CD4-positive, alpha-beta T cell treated with Interleukin-1 beta for 1 hour (primary cell): ENCODE results near the gene SH3PXD2A.

Source experiments
- DNase-seq, 2 donors: peaks; one replicate each; pipeline ENCODE4 v3.0.0-alpha.2; 2020 to 2022

SH3PXD2A gene

DNA sequence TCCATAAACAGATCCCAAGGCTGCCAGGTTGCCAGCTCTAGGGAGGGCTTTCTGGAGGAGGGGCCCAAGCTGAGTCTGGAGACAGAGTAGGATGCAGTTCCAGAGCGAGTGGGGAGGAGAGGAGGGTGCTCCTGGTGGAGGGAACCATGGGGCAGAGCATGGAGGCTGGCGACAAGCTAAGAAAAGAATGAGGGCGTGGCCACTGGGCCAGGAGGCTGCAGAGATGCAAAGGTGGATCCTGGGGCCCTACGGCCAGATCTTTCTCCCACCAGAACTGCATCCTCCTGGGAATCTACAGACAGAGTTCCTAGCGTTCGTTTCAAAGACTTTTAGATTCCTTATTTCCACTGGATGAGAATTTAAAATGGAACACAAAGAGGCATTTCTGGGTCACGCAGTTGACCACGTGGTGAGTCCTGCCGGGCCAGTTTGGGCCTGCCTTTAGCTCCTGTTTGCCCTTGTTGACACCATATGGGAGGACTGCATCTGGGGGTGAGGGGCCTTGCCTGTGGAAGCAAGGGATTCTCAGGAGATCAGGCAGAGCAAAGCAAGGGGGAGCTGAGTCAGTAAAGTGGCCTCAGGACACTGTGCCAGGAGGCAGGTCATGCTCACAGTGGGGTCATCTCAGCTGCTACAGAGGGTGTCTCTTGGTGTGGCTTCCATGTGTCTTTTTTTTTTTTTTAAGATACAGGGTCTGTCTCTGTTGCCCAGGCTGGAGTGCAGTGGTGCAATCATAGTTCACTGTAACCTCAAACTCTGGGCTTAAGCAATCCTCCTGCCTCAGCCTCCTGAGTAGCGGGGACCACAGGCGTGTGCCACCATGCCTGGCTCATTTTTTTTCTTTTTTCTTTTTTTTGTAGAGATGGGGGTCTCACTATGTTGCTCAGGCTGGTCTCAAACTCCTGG is 137.8 kb downstream of the SH3PXD2A start:
- no peak for DNase-seq

DNA sequence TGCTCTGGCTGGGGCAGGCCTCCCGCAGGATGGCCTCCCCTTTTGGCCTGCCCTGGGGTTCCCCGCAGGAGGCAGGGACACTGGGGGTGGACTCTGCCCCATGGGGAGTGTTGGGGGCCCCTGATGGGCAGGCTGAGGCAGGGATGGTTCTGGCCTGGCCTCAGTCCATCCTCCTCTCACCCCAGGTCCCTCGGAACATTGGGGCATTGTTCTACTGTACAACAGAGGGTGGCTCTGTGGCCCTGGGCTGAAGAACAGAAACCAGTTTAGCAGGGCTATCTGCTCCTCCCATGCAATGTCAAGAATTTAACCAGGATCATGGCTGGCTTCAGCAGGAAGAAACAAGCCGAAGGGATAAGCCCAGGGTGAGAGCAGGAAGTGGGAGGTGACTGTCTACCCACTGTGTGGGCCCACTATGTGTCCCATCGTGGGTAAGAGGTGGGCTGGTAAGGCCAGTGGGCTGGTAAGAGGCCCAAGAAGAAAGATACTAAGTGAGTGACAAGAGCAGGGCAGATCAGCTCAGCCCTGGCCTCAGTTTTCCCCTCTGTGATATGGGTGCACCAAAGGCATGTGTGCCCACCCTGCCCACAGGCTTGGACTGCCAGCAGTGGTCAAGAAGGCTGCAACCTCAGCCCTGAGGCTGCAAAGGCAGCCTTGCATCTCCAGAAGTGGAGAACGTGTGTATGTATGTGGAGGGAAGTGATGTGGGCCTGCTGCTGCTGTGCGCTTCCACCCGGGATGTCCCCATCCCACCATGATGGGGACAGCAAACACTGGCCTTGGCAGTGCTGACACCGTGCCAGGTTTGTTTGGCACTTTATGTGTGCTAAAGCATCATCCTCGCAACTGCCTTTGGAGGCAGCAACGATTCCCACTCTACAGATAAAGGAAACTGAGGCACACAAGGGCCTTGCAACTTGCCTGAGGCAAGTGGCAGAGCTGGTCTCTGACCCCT is 138.9 kb downstream of the SH3PXD2A start:
- no peak for DNase-seq

DNA sequence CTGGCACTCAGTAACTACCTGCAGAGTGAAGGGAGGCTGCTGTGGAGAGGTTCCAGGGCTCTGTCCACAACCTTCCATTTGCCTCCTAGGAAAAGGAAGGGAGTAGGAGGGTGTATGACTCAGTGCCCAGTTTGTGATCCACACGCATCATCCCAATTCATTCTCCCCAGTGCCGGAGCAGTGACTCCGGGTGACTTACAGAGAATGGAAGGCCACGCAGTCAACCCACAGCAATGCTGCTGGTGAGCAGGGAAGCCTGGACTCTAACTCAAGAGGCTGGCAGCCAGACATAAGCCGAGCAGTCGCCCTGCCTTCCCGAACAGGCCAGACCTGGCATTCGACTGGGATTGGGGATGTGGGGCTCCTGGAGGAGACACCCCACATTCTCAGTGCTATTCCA is 139.9 kb downstream of the SH3PXD2A start:
- no peak for DNase-seq

DNA sequence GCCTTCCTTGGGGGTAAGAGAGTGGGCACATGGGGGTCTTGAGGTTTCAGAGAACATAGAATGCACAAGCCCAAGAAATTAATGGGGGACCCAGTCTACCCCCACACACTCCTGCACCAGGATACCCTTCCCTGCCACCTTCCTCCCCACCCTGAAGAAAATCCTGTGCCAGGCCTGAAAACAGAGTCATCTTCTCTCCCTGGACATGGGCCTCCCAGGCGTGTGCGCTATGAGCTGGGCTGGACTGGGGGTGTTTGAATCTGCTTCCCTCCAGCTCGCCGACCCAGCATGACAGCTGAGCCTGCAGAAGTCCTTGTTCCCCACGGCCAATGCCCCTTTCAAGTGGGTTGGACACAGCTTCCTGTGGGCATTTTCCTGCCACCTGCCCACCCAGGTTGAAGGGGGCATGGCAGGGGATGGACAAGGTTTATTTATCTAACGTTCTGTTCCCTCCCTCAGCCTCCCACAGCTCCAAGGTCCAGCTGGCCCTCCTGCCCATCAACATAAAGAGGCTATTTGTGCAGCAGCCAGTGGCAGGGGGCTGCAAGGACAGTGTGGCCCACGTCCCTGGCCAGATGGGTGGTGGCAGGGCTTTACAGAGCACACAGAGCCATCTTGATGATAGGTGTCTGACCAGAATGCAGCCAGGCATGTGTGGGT is 141.0 kb downstream of the SH3PXD2A start:
- DNase-seq, result no peak

DNA sequence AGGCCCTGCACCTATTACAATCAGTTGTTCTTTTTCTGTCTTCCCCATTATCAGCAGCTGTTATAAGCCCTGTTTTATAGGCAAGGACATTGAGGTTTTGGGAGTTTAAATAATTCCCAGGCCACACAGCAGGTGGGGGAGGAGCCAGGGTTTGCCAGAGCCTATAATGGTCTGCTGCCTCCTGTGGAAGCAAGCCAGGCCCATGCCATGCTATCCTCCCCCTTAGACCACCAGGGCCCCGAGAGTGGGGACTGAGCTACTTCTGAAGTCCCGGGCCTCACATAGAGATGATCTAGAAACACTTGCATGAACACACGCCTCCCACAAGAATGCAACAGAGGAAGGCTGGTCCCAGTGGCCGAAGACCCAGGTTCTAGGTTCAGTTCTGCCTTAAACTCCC is 141.7 kb downstream of the SH3PXD2A start:
- no peak for DNase-seq

DNA sequence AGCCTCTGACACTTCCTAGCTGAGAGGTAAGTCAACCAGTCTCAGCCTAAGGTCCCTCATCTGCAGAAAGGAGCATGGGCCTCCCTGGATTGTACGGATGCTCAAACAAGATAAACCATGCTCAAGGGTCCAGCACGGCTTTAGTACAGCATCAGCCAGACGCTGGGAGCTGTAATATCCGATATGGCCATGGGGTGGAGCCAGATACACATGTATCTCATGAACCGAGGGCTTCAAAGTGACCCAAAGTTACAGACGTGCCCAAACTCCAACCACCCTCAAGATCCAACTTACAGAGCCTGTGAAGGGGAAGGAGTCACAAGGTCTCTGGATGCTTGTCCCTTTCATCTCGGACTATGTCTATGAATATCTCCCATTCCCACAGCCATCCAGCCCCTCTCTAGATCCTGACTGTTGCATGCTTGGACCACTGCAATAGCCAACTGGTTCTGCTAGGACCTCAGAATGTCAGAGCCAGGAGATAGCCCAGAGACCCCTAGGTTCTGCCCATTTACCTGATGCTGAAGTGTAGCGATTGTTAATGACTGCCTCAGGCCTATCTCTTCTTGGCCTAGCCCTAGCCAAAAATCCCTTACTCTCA is 142.4 kb downstream of the SH3PXD2A start:
- peak; percentile 72 to 81 for DNase-seq

DNA sequence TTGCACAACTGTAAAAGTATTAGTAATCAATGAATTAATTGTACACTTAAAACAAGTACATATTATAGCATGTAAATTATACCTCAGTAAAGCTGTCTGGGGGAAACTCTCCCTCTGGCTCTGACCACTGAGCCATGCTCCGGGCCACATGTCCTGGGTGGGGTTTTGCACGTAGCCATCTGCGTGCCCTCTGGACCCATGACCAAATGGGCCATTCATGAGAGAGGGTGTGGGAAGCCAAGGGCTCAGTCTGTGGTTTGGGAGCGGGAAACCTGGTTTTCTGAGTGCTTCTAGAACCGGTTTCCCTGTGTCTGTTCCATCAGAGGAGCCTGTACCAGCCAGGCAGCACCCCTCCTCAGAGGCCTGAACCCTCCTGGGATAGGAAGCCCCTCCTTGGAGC is 143.2 kb downstream of the SH3PXD2A start:
- no peak for DNase-seq

DNA sequence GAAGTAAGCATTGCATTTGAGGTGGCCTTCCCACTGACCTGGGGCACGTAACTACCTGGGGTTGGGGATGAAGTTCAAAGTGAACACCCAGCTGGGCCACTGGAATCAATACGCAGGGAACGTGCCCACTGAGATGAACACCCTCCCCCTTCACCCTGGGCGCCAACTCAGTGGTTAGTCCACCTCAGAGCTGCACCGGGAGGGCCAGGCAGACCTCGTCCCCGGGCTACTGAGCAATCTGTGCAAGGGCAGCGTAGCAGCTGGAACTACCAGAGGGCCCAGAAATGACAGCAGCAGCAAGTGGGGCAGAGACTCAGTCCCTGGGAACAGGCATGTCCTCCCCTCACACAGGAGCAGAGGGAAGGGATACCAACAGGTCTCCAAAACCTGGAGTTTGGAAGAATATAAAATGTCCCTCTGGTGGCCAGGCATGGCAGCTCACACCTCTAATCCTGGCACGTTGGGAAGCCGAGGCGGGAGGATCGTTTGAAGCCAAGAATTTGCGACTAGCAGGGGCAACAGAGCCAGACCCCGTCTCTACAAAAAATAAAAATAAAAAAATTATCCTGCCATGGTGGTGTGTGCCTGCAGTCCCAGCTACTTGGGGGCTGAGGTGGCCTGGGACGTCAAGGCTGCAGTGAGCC is 143.9 kb downstream of the SH3PXD2A start:
- no peak for DNase-seq

DNA sequence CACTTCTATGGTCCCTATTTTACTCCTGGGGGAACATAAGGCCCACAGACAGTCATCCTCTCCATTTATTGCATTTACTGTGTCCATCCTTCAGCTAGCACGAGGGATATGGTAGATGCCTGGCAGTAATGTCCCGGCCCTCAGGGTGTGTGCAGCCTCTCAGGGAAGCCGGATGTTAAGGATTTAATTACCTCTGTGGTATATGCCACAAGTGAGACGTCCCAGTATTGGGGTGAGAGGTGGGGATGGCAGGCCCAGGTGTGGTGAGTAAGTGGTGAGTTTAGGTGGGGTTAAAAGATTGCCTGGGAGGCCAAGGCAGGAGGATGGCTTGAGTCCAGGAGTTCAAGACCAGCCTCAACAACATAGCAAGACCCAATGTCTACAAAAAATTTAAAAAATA is 144.9 kb downstream of the SH3PXD2A start:
- DNase-seq, result no peak

DNA sequence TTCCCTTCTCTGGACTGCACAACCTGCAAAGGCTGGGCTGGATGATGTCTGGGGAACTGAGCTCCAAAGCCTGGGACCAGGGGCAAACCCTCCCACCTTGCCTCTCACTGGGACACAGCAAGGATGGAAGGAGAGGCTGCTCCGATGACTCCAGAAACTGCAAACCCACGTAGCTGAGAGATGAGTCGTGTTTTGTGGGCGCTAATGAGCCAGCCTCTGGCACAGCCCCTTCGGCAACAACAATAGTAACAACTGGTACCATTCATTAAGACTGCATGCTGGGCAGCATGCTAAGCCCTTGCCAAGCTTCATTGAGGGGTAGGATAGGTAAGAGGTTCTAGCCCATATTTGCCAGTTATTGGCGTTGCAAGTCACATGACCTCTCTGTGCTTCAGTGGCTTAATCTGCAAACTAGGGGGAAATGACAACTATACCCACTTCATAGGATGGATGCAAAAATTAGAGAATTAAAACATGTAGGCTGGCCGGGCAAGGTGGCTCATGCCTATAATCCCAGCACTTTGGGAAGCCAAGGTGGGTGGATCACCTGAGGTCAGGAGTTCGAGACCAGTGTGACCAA is 145.9 kb downstream of the SH3PXD2A start:
- no peak for DNase-seq

DNA sequence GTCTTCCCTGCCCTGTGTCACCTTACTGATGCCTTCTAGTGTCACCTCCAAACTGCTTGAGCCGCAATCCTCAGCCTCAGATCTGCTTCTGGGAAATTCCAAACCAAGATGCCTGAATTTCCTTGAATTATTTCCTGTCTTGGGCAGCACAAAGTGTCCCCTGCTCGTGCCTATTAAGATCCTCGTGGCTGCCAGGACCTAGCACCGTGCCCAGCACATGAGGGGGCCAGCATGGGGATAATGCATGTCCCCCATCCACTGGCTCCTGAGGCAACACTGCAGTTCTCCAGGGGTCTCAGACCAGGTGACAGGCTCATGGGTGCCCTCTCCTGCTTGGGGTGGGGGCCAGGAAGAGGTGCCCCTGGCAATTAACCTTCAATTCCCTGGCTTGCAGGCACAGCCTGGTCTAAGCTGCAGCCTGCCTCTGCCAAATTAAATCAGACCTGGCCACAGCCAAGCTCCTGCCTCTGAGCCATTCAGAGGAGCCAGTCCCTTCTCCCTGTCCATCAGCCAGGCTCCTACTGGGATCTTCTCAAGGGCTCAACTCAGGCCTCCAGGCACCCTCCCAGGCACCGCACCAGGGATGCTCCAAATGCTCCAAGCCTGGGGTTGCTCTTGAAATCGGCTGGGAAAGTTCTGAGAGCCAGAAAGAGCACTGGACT is 146.6 kb downstream of the SH3PXD2A start:
- DNase-seq, result no peak

DNA sequence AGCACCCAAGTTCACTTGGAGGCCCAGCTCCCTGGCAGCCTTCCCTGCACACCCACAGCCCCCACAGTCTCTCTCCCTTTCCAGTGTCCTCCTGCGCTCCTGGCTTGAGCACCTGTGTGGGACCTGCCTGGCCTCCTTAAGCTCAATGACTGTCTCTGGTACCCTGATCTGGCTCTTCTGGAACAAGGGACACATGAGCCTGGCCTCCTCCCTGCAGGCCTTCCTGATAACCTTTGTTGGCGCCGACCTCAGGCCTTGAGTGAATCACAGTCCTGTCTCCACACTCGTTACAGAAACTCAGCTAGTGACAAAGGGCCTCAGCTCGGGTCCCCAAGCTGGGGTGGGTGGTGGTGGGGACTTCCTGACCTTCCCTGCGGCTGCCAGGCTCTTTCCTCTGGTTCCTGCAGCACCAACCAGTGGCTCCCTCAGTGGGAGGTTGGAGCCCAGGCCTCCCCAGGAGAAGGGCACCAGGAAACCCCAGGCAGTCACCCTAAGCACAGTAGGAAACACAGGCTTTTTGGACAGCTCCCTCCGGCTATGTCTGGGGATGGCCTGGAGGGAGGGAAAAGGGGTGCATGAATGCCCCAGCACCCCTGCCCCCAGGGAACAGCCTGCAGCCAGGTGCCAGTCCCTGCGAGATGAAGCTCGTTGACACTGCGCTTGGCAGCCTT is 147.3 kb downstream of the SH3PXD2A start:
- DNase-seq, result no peak

DNA sequence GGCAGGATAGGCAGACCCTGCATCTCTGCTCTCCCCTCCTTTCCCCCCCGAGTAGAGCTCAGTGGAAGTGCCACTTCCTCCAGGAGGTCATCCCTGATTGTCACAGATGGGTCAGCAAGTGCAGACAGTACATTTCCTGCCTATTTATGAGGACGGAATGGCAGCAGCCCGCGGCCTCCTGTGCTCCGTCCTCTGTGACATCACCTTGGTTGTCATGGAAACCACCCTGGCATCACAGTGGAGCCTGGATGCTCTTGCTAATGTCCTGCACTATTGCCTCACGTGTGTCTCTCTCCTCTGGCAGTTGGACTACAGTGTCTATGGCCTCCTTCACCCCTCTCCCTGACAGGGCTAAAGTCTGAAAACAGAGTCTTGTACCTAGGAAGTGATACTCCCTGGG is 148.6 kb downstream of the SH3PXD2A start:
- DNase-seq, result no peak

DNA sequence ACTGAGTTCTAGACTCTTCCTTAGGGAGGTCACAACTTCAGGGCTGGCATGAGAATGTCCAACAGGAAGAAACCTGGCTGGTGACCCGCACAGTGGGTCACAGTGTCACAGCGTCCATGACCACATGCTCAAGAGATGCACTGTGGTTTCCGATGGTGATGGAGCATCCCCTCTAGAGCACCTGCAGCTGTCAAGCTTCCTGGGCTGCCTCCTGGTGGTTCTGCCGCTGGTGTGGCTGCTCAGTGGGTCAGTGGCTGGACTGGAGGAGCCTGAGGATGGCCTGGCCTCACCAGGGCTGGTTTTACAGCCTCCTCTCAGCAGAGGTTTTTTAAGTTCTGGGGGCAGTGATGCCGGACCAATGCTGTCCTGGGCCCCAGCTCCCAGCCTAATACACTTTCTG is 149.3 kb downstream of the SH3PXD2A start:
- DNase-seq, result no peak

DNA sequence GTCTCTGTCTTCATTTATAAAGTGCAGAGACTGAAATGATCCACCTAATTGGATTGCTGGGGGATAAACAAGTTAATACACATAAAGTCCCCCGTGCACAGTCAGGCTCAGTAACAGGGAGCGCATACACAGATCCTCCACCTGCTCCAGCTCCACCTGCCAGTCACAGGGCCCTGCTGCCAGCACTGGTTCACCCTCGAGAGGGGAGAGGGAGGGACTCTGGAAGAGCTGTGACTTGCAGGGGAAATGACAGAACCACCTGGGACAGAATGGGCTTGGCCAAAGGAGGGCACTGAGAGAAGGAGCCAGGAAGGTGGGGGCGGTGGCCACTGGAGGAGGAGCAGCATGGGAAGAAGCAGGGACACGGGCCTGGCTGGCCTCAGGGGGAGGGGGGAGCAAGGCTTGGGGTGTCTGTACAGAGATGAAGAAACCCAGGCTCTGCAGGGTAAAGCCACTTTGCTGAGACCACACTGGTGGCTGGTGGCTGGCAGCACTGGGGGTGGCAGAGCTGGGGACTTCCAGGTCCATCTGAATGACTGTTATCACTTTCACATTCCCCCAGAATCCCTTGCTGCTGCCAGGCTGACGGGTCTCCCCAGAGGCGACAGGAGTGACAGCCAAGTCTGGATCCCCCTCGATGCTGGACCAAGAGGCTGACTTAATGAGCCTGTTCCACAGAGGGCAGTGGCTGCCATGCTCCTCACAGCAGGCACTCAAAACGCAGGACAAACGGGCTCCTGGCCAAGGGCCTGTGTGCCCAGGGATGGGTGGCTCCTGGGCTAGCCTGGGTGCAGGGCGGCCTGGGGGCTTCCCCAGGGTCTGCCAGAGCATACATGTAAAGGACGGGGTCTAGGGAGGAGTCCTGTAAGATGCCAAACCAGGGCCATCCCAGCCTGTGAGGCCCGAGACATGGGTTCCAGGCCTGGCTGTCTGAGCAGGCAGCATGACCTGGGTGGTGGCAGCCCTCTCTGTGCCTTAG is 151.1 kb downstream of the SH3PXD2A start:
- no peak for DNase-seq

DNA sequence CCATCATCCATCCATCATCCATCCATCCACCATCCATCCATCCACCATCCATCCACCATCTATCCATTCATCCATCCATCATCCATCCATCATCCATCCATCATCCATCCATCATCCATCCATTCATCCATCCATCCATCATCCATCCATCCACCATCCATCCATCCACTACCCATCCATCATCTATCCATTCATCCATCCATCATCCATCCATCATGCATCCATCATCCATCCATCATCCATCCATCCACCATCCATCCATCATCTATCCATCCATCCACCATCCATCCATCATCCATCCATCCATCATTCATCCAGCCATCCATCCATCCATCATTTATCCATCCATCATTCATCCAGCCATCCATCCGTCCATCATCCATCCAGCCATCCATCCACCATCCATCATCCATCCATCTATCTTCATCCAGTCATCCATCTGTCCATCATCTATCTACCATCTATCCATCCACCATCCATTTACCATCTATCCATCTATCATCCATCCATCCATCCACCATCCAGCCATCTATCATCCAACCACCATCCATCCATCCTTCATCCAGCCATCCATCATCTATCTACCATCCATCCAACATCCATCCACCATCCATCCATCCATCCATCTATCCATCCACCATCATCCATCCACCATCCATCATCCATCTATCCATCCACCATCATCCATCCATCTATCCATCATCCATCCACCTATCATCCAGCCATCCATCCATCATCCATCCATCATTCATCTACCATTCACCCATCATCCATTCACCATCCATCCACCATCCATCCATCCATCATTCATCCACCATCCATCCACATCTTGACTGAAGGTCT is 153.8 kb downstream of the SH3PXD2A start:
- DNase-seq, result no peak

DNA sequence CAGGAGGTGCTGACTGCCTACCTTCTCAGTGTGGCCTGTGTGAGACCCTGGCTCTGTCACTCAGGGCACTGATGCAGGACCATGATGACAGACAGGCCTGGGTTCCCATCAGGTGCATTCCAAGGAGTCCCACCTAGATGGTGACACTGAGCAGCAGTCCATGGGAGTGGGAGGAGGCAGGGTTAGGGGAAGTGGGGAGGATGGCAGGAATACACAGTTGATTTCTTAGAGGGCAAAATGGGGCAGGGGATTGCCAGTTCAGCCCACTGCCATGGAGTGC is 155.0 kb downstream of the SH3PXD2A start:
- DNase-seq, result no peak

DNA sequence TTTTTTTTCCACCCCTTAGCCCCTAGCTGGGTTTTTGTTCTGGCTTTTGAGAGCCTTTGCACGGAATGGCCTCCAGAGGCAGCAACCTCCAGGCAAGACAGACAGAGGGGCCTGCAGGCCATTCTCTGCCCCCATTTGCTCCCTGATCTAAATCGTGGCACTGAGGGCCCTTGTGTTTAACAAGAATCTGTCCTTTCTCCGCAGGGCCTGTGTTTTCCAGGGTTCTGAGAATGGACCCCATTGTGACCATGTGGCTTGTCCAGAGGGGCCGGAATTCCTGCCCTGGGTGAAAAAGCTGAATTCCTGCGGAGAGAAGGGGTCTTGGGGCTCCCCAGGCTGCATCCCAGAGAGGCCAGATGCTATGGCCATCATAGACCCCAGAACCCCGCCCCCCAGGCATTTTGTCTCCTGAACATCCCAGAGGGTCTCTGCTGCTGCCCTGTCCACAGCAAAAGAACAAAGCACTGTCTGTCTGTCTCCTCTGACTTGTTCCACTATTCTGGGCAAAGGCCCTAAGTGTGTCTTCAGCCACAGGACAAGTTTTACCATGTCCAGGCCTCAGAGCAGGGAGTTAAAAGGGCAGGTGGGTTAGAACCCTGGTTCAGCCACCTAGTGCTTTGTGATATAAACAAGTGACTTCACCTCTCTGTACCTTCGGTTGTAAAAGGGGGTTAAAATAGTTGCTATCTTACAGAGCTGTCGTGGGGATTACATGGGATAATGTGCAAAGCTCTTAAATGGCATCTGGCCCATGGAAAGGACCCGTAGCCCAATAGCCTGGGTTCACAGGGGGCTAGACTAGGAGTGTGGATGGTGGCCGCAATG is 155.6 kb downstream of the SH3PXD2A start:
- DNase-seq, result no peak
